ENCODE data around the gene GSPT1.

DNA sequence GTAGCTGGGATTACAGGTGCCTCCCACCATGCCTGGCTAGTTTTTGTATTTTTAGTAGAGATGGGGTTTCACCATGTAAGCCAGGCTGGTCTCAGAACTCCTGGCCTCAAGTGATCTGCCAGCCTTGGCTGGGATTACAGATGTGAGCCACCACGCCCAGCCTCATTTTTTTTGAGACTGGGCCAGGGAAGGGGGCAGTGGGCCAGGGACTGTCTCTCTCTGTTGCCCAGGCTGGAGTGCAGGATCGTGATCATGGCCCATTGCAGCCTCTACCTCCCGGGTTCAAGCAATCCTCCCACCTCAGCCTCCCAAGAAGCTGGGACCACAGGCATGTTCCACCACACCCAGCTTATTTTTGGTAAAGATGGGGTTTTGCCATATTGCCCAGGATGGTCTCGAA lies 80.4 kb downstream of the GSPT1 start:
- TF ChIP-seq, protein P1, sequence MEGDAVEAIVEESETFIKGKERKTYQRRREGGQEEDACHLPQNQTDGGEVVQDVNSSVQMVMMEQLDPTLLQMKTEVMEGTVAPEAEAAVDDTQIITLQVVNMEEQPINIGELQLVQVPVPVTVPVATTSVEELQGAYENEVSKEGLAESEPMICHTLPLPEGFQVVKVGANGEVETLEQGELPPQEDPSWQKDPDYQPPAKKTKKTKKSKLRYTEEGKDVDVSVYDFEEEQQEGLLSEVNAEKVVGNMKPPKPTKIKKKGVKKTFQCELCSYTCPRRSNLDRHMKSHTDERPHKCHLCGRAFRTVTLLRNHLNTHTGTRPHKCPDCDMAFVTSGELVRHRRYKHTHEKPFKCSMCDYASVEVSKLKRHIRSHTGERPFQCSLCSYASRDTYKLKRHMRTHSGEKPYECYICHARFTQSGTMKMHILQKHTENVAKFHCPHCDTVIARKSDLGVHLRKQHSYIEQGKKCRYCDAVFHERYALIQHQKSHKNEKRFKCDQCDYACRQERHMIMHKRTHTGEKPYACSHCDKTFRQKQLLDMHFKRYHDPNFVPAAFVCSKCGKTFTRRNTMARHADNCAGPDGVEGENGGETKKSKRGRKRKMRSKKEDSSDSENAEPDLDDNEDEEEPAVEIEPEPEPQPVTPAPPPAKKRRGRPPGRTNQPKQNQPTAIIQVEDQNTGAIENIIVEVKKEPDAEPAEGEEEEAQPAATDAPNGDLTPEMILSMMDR (IDR thresholded peaks at IDR 0.05), result no peak
- TF ChIP-seq EZH2 (IDR thresholded peaks at IDR 0.05; ENCODE audit: borderline replicate concordance, insufficient read depth, low read depth, low read length, poor library complexity, severe bottlenecking), result no peak

Measured in B cell (primary cell).